NCI-H524 (cell line): ENCODE data around the gene FBH1.

Experiments used
- DNase-seq, 2 experiments: peaks; one replicate each; lab custom pipeline; 2025; lab: John Stamatoyannopoulos, UW

Gene FBH1

GRCh38 chr10:5977471-5978229 lies 87.6 kb downstream of the FBH1 start, which contains the start of gene IL15RA:
Gene IL15RA (minus strand): TSS chr10:5977543. CDS start chr10:5977492, 51 bp downstream.
- peak in 1 of 2 experiments; percentile 10 for DNase-seq

DNA sequence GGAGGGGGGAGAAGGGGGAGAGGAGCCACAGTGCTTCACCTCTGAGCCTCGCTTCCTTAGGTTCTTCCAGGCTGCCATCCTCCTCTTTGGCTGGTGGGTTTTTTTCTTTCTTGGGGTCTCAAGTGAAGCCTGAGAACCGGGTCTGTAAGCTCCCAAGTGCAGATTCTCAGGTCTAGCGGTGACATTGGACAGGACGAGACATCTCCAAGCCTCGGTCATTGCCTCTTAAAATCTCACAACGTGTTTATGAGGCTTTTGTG lies 88.1 kb downstream of the FBH1 start:
- no peak for DNase-seq

GRCh38 chr10:5981529-5981928 lies 91.5 kb downstream of the FBH1 start:
- DNase-seq = peak in 1 of 2 experiments; percentile 28

DNA sequence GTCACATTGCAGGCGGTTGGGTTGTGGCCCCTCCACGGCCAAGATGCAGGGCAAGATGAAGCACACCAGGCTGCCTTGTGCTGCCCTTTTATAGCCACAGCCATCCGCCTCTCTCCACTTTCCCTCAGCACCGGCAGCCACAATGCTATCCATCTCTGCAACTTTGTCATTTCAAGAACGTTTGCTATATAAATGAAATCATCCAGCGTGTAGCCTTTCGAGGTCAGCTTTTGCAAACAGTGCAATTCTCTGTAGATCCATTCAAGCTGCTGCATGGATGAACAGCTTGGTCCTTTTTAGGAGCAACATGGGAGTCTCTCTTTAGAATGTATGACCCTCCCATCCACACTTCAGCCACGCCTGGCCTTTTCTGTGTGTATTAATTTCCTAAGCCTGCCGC lies 93.7 kb downstream of the FBH1 start:
- no peak for DNase-seq

GRCh38 chr10:5985029-5985428 lies 95.0 kb downstream of the FBH1 start:
- no peak for DNase-seq
